ENCODE measurements around the gene TRPV3.

TRPV3 gene

DNA sequence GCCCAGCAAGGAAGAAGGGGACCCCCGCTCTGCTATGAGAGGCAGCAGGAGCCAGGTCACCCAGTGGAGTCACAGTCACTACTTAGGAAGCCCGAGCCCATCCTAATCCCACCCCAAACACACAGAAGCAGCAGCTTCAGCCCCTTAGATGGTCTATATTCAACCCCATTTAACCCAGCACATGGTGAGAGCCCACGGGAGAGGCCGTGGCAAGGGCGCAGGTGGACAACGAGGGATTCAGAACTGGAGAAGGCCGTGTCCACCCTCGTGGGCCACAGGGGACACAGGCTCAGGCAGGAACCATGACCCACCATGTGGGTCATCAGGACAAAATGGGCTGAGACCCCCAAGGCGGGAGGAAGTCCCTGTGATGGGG is 1.6 kb upstream of the TRPV3 start:
- no peak overlapping the region for H3K4me3 ChIP-seq (ENCODE audit: low read depth, low read length)
- TF ChIP-seq, protein P1, sequence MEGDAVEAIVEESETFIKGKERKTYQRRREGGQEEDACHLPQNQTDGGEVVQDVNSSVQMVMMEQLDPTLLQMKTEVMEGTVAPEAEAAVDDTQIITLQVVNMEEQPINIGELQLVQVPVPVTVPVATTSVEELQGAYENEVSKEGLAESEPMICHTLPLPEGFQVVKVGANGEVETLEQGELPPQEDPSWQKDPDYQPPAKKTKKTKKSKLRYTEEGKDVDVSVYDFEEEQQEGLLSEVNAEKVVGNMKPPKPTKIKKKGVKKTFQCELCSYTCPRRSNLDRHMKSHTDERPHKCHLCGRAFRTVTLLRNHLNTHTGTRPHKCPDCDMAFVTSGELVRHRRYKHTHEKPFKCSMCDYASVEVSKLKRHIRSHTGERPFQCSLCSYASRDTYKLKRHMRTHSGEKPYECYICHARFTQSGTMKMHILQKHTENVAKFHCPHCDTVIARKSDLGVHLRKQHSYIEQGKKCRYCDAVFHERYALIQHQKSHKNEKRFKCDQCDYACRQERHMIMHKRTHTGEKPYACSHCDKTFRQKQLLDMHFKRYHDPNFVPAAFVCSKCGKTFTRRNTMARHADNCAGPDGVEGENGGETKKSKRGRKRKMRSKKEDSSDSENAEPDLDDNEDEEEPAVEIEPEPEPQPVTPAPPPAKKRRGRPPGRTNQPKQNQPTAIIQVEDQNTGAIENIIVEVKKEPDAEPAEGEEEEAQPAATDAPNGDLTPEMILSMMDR (IDR thresholded peaks at IDR 0.05; ENCODE audit: low read depth, low read length) = no peak

DNA sequence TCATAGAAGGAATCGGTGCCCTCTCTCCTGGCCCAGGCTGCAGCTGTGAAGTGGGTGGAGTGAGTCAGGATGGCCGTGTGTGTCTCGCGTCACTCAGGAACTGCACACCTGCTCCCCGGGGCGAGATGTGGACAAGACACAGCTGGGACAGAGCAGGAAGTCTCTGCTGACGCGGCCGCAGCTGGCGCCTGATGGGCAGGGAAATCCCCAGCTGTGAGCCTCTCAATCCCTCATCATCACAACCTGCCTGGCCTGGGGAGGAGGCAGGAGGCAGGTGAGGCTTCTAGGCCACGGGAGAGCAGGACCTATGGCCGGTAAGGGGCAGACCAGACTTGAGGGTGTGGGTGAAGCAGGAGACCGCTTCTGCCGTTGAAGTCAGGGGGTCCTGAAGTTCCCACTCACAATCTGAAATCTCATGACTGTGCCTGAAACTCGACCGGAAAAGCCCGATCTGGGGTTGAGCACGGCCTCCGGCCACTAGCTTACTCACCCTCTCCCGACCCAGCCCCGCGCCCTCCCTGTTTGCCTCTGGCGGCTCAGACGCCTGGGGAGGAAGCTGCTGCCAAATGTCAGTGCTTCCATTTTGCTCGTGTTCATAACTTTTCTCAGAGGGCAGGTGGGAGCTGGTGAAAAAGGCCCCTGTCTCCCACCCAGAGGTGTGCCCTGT is 1.1 kb upstream of the TRPV3 start:
- TF ChIP-seq, protein P1 (IDR thresholded peaks at IDR 0.05; ENCODE audit: low read depth, low read length) = no peak
- H3K4me3 ChIP-seq (ENCODE audit: low read depth, low read length) = no peak overlapping the region

DNA sequence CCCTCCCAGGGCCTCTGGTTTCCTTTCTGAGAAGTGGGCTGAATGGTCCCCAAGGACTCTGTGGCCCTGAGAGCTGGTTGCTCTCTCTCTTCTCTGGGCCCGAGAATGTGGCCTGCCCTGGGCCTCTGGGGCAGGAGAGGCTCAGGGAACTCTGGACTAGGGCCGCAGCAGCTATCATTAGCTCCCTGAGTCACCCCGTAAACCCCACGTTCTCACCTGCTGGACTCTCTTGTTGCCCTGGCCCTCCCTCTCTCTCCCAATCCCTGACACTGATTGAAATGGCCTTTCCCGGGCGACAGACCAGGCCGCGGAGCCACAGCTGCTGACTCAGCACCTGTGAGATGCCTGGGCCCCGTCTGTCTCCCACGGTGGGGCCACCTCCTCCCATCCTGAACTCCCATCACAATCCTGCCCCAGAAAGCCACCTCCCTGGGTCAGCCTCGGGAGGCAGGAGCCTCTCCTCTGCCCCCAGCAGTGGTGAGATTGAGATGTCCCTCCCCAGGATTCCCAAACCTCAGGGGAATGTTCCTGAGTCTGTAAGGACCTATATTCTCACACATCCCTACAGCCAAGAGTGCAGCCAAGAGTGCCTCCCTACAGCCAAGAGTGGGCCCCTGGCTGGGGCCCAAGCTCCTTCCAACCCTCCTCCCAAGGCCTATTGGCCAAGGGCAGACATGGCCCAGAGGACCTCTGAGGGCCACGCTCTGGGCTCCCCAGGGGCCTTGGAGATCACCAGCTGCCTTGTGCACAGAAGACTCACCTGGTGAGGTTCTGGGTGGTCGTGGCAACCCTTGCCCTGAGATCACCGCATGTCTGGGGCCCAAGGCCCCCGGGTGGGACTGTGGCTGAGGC is 470 bp downstream of the TRPV3 start:
- H3K4me3 ChIP-seq (ENCODE audit: low read depth, low read length) = no peak overlapping the region
- TF ChIP-seq, protein P1 (IDR thresholded peaks at IDR 0.05; ENCODE audit: low read depth, low read length) = no peak

DNA sequence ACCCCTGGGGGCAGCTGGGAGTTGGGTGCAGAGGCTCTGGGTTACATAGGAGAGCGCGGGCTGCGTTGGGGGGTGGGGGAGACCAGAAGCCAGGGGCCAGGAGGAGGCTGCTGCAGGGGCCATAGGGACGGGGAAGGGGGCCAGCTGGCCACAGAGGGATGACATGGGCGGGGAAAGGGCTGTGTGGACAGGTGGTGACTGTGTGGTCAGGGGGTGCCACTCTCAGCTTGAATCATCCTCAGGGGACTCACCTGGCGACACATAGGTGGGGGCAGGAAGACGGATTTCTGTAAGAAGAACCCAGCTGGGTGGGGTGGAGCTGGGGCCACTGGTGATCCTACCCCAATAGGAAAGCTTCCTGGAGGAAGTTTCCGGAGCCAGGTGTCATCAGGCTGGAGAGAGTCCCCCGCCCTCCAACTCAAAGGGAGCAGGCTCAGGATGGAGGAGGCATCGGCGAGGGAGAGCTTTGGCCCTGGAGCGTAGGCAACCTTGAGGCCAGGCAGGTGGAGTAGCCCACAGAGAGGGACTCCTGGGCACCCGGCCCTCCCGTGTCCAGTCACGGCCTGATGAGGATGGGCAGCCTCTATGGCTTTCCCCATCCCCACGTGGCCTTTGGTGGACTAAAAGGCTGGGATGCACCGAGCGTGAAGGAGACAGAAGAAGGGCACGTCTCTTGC is 1.2 kb downstream of the TRPV3 start:
- TF ChIP-seq, protein P1 (IDR thresholded peaks at IDR 0.05; ENCODE audit: low read depth, low read length) = no peak
- H3K4me3 ChIP-seq (ENCODE audit: low read depth, low read length) = no peak overlapping the region

GRCh38 chr17:3555189-3555796 is 2.3 kb downstream of the TRPV3 start:
- no peak overlapping the region for H3K4me3 ChIP-seq (ENCODE audit: low read depth, low read length)
- TF ChIP-seq, protein P1 (IDR thresholded peaks at IDR 0.05; ENCODE audit: low read depth, low read length) = no peak

DNA sequence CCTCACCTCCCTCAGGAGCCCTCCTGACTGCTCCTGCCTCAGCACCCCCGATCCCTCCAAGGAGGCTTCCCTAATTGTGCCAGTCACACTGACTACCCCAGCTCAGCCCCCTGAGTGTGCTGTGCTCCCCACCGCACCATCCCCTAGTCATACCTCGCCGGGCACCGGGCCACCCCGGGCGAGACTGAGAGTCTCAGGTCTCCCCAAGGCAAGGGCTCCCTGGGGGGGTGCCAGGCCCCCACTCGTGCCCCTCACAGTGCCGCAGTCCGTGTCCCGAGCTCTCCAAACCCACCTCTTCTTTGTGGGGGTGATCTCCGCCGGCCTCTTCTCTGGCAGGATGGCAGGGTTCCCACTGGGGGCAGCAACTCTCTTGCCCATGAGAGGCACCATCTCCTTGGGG is 3.2 kb downstream of the TRPV3 start:
- TF ChIP-seq, protein P1 (IDR thresholded peaks at IDR 0.05; ENCODE audit: low read depth, low read length) = no peak
- no peak overlapping the region for H3K4me3 ChIP-seq (ENCODE audit: low read depth, low read length)
